Suprapubic skin (tissue), 4 donors: ENCODE measurements around the gene UHRF2. TPM values are rescaled to one million over a fixed set of nuclear protein-coding genes. Genes with fewer than 3 reads are reported as not detected.
"Not testable (repeated sequence)": the region's sequence is repeated elsewhere in the genome, so short reads cannot be mapped to it uniquely, and the experiment has no call there.

Source experiments
- DNase-seq, 2 donors: peaks; one replicate each; pipeline ENCODE4 v3.0.0-alpha.2; 2019; ENCODE audit warnings: low spot score in 2 of 2
- H3K27ac ChIP-seq: fragments of 200-600 bp; sonication (generic); one replicate; pipeline ENCODE4 v1.5.1; 2019
- H3K27me3 ChIP-seq: fragments of 200-600 bp; sonication (generic); one replicate; pipeline ENCODE4 v1.5.1; 2019
- H3K36me3 ChIP-seq: fragments of 200-600 bp; sonication (generic); one replicate; pipeline ENCODE4 v1.5.1; 2019
- H3K4me1 ChIP-seq: fragments of 200-600 bp; sonication (generic); one replicate; pipeline ENCODE4 v1.5.1; 2019
- H3K4me3 ChIP-seq: fragments of 200-600 bp; sonication (generic); one replicate; pipeline ENCODE4 v1.5.1; 2019; ENCODE audit warnings: mild to moderate bottlenecking
- H3K9me3 ChIP-seq: fragments of 200-600 bp; sonication (generic); one replicate; pipeline ENCODE4 v1.5.1; 2019
- CTCF ChIP-seq, 2 donors: fragments of 200-600 bp in 1 of 2; fragments of 450-650 bp in 1 of 2; sonication (generic) in 1 of 2; IDR thresholded peaks; one replicate each; pipeline ENCODE4 v1.5.1; 2016 to 2019; ENCODE audit warnings: antibody characterized with exemption in 2 of 2, mild to moderate bottlenecking in 1 of 2, moderate library complexity in 1 of 2
- EP300 ChIP-seq: sonication (generic); formaldehyde crosslinking; IDR thresholded peaks from one replicate; pipeline ENCODE4 v1.6.1; 2017; ENCODE audit warnings: antibody characterized with exemption
- POLR2A ChIP-seq, 2 donors: fragments of 450-650 bp; IDR thresholded peaks; one replicate each; pipeline ENCODE4 v1.6.1; 2017; ENCODE audit warnings: antibody characterized with exemption in 2 of 2, mild to moderate bottlenecking in 2 of 2, moderate library complexity in 2 of 2
- POLR2AphosphoS5 ChIP-seq, 3 donors: sonication (generic); formaldehyde crosslinking; IDR thresholded peaks; one replicate each; pipeline ENCODE4 v1.6.1; 2017; ENCODE audit warnings: antibody characterized with exemption in 3 of 3
- WGBS: methylation state at CpG from one replicate; pipeline ENCODE4 v1.1.5; 2018; 5-methylcytosine and 5-hydroxymethylcytosine counted together
- total RNA-seq, 4 donors: library from RNA; depleted of rRNA; stranded (reverse); fragments of >200 nt; gene quantifications; one replicate each; pipeline ENCODE4 v1.1.0, GENCODE V29; 2016

Gene UHRF2
- total RNA-seq, 4 donors from 2014 or later, result 25.5 to 120 (median 70.6) TPM

- Histone ChIP-seq H3K9me3 (no peaks in the 10 kb centered on the region), H3K27me3 (no peaks in the 10 kb centered on the region), H3K4me3 (no peak overlapping the region), H3K36me3 (no peaks in the 10 kb centered on the region), H3K4me1 (peaks cover 12% of the 10 kb centered on the region), H3K27ac (no peak overlapping the region)
- WGBS, result 67% methylated on average over 2 of the region's 2 CpGs
- no peak for TF ChIP-seq POLR2A (IDR thresholded peaks at IDR 0.05)
- no peak for TF ChIP-seq EP300
- no peak for TF ChIP-seq POLR2AphosphoS5 (IDR thresholded peaks at IDR 0.05)
- no peak for TF ChIP-seq CTCF (IDR thresholded peaks at IDR 0.05)
- DNase-seq, result no peak
These were observed 31.1 kb downstream of the UHRF2 start for GRCh38 chr9:6444128-6444527.

GRCh38 chr9:6449086-6449485 lies 36.1 kb downstream of the UHRF2 start:
- no peak for TF ChIP-seq CTCF (IDR thresholded peaks at IDR 0.05)
- TF ChIP-seq POLR2A (IDR thresholded peaks at IDR 0.05), result no peak
- no peak for TF ChIP-seq POLR2AphosphoS5 (IDR thresholded peaks at IDR 0.05)
- no peak for TF ChIP-seq EP300
- H3K4me3 ChIP-seq, result no peak overlapping the region
- WGBS, result 89% methylated on average over 1 of the region's 1 CpG
- no peak for DNase-seq
- no peaks in the 10 kb centered on the region for H3K9me3 ChIP-seq
- no peak overlapping the region for H3K27ac ChIP-seq
- no peaks in the 10 kb centered on the region for H3K27me3 ChIP-seq
- no peaks in the 10 kb centered on the region for H3K36me3 ChIP-seq
- H3K4me1 ChIP-seq, result peaks cover 15% of the 10 kb centered on the region

DNA sequence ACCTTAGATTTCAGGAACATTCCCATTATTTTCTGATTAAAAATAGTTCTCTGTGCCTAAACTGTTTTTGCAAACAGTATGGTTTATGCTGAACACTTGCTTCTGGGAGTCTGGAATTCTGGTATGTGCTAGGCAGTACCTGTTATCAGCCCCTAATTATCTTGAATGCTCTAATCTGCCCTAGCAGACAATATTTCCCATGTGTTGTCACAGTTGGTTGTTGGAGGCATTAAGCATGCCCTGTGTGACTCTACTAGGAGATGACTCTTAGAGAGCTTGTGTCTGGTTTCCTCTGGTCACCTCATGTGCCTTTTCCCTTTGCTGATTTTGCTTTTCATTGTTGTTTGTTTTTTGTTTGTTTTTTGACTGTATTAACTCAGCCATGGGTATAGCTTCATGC lies 36.6 kb downstream of the UHRF2 start:
- no peak for TF ChIP-seq POLR2AphosphoS5 (IDR thresholded peaks at IDR 0.05)
- Histone ChIP-seq H3K9me3 (no peaks in the 10 kb centered on the region), H3K4me3 (no peak overlapping the region), H3K4me1 (peaks cover 15% of the 10 kb centered on the region), H3K27ac (no peak overlapping the region), H3K27me3 (no peaks in the 10 kb centered on the region), H3K36me3 (no peaks in the 10 kb centered on the region)
- no peak for DNase-seq

DNA sequence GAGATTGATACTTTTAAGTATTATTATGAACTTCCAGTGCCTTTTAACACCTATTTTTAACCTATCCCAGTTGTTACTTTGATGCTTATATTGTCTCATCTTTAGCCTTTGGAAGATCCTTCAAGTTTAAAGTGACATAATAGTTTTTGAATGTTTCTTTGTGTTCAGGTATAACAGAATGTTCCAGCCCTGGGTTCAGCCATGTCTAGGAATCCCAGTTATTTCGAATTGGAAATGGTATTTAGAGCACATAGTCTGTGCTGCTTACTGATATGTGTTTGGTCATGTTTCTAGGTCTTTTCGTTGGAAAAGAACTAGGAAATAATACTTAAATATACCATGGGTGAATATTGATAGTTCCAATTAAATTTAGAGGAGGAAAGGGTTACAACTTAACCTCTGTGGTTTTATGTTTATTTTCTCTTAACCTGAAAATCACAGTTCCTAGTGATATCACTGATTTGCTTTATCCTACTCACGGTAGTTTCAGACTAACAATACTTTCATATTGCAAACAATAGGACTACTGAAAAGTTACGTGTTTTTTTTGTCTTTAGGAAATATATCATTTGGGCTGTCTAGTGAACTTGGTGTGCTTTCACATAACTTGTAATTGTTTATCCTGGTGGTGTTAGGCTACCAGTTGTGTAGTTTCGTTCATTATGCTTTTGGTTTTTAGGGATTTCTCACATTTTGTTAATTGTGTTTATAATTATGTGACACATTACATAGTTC lies 37.8 kb downstream of the UHRF2 start:
- Histone ChIP-seq H3K4me1 (peaks cover 15% of the 10 kb centered on the region), H3K36me3 (no peaks in the 10 kb centered on the region), H3K9me3 (no peaks in the 10 kb centered on the region), H3K27ac (no peak overlapping the region), H3K27me3 (no peaks in the 10 kb centered on the region), H3K4me3 (no peak overlapping the region)
- 73% methylated on average over 5 of the region's 5 CpGs for WGBS
- DNase-seq, result no peak
- TF ChIP-seq POLR2AphosphoS5 (IDR thresholded peaks at IDR 0.05) (no peak), EP300 (no peak), CTCF (IDR thresholded peaks at IDR 0.05) (no peak), POLR2A (IDR thresholded peaks at IDR 0.05) (no peak)

DNA sequence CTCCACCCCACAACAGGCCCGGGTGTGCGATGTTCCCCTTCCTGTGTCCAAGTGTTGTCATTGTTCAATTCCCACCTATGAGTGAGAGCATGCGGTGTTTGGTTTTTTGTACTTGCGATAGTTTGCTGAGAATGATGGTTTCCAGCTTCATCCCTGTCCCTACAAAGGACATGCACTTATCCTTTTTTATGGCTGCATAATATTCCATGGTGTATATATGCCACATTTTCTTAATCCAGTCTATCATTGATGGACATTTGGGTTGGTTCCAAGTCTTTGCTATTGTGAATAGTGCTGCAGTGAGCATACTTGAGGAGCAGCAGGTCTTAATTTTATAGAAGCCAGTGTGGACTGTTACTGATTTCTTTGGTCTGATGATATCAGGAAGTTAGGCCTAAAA lies 42.3 kb downstream of the UHRF2 start:
- WGBS, result 98% methylated on average over 4 of the region's 4 CpGs
- not testable (repeated sequence) for H3K4me1 ChIP-seq, H3K27ac ChIP-seq, H3K27me3 ChIP-seq, DNase-seq, H3K36me3 ChIP-seq, H3K4me3 ChIP-seq, H3K9me3 ChIP-seq

DNA sequence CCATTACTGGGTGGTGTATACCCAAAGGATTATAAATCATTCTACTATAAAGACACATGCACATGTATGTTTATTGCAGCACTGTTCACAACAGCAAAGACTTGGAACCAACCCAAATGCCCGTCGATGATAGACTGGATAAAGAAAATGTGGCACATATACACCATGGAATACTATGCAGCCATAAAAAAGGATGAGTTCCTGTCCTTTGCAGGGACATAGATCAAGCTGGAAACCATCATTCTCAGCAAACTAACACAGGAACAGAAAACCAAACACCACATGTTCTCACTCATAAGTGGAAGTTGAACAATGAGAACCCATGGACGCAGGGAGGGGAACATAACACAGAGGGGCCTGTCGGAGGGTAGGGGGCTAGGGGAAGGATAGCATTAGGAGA lies 45.7 kb downstream of the UHRF2 start:
- not testable (repeated sequence) for H3K27ac ChIP-seq, H3K4me3 ChIP-seq, H3K27me3 ChIP-seq, H3K4me1 ChIP-seq, H3K9me3 ChIP-seq, DNase-seq, H3K36me3 ChIP-seq
- WGBS, result 99% methylated on average over 4 of the region's 4 CpGs

- Histone ChIP-seq H3K4me1 (no peaks in the 10 kb centered on the region), H3K4me3 (no peak overlapping the region), H3K36me3 (peaks cover 8% of the 10 kb centered on the region), H3K9me3 (no peaks in the 10 kb centered on the region), H3K27me3 (no peaks in the 10 kb centered on the region), H3K27ac (no peak overlapping the region)
- WGBS, result 90% methylated on average over 5 of the region's 5 CpGs
- TF ChIP-seq EP300 (no peak), CTCF (IDR thresholded peaks at IDR 0.05) (no peak), POLR2AphosphoS5 (IDR thresholded peaks at IDR 0.05) (no peak), POLR2A (IDR thresholded peaks at IDR 0.05) (no peak)
- DNase-seq, result no peak
These were observed 46.7 kb downstream of the UHRF2 start for GRCh38 chr9:6459718-6460117.
